Upper lobe of left lung (tissue), 6 donors: ENCODE results near the gene MACROD2. TPM values are rescaled to one million over a fixed set of nuclear protein-coding genes. Genes with fewer than 3 reads are reported as not detected.

Experiments
- ATAC-seq, 2 donors: fragments of 200-7000 bp; cut with Tn5 transposase; one replicate each; pipeline ENCODE4 v1.9.1; 2022; ENCODE audit warnings: mild to moderate bottlenecking in 2 of 2, moderate library complexity in 2 of 2; ENCODE audit not compliant: low FRiP score in 2 of 2
- DNase-seq, 2 donors: peaks; one replicate each; pipeline ENCODE4 v3.0.0-alpha.2; 2019 to 2020
- H3K27ac ChIP-seq, 4 donors: fragments of 200-600 bp; sonication (generic); one replicate each; pipeline ENCODE4 v1.5.1; 2016 to 2019
- H3K27me3 ChIP-seq, 4 donors: fragments of 200-600 bp; sonication (generic); one replicate each; pipeline ENCODE4 v1.5.1; 2017 to 2019
- H3K36me3 ChIP-seq, 4 donors: fragments of 200-600 bp; sonication (generic); one replicate each; pipeline ENCODE4 v1.5.1; 2016 to 2019
- H3K4me1 ChIP-seq, 4 donors: fragments of 200-600 bp; sonication (generic); one replicate each; pipeline ENCODE4 v1.5.1; 2018 to 2019
- H3K4me3 ChIP-seq, 4 donors: fragments of 200-600 bp; sonication (generic); one replicate each; pipeline ENCODE4 v1.5.1; 2017 to 2019; ENCODE audit warnings: mild to moderate bottlenecking in 2 of 4, moderate library complexity in 1 of 4
- H3K9me3 ChIP-seq, 4 donors: fragments of 200-600 bp; sonication (generic); one replicate each; pipeline ENCODE4 v1.5.1; 2018 to 2019
- CTCF ChIP-seq, 6 experiments: fragments of 450-650 bp in 4 of 6; fragments of 200-600 bp in 2 of 6; sonication (generic) in 2 of 6; IDR thresholded peaks; one replicate each; pipeline ENCODE4 v1.5.1; 2016 to 2019; ENCODE audit warnings: antibody characterized with exemption in 6 of 6
- EP300 ChIP-seq, 4 donors: sonication (generic); formaldehyde crosslinking; IDR thresholded peaks; one replicate each; pipeline ENCODE4 v1.5.1; 2017; ENCODE audit warnings: antibody characterized with exemption in 4 of 4, control low read depth in 2 of 4
- POLR2A ChIP-seq, 4 donors: fragments of 450-650 bp; IDR thresholded peaks; one replicate each; pipeline ENCODE4 v1.5.1; 2016 to 2017; ENCODE audit warnings: antibody characterized with exemption in 4 of 4, mild to moderate bottlenecking in 2 of 4
- POLR2AphosphoS5 ChIP-seq, 2 donors: sonication (generic); formaldehyde crosslinking; IDR thresholded peaks; one replicate each; pipeline ENCODE4 v1.5.1; 2017; ENCODE audit warnings: antibody characterized with exemption in 2 of 2
- WGBS, 2 donors: methylation state at CpG; one replicate each; pipeline ENCODE4 v1.1.5; 2017 to 2018; 5-methylcytosine and 5-hydroxymethylcytosine counted together
- total RNA-seq, 6 donors: library from RNA; depleted of rRNA in 4 of 6; stranded (reverse); fragments of >200 nt in 4 of 6; gene quantifications; one replicate each; pipeline versions ENCODE4 v1.1.0 to v1.2.1, GENCODE V29; 2016 to 2021
- donor health status: DM: no; HTN: no; CAD: no; lungs with moderate emphysema.
- donor health status: DM: no; HTN: yes; CAD: no; lungs with severe emphysema.

MACROD2 gene
- total RNA-seq, 6 donors from 2014 or later: 20.7 to 84.3 (median 36.3) TPM

- 13 to 19% methylated on average over 1 of the region's 1 CpG for WGBS, 2 donors
- Histone ChIP-seq H3K36me3 (no peaks in the 10 kb centered on the region), H3K4me1 (no peaks in the 10 kb centered on the region), H3K27me3 (no peaks in the 10 kb centered on the region), H3K4me3 (no peak overlapping the region), H3K27ac (no peak overlapping the region), H3K9me3 (peaks cover 0 to 12% (median 4%) of the 10 kb centered on the region in 4 donors)
- DNase-seq (no peak), ATAC-seq (no peak)
- no peak for TF ChIP-seq CTCF (IDR thresholded peaks at IDR 0.05)
Observed at GRCh38 chr20:14384416-14385175, 389.3 kb downstream of the MACROD2 start.

DNA sequence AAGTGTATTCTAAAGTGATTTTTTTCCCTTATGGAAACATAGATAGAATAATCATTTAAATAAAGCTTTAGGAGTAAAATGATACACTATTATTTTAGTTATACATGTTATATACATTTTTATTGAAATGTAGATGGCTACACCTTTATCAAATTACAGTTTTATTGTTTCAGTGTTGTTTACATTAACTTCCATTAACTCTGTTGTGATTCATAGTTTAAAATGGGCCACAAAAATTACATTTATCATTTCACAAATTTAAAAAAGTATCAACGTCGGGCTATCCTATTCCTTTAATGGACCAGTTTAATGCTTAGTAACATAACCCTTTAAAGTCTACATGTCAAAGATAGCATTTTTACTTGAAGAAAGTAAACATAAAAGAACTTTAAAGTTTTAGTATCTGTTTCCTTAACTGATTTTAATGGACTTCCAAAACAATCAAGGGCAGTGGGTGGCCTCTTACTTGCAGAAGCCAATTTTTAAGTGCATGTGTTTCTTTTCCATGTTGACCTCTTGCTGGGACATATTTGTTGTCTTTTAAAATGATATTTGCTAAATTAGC, 389.9 kb downstream of the MACROD2 start:
- Histone ChIP-seq H3K4me1 (no peaks in the 10 kb centered on the region), H3K27me3 (no peaks in the 10 kb centered on the region), H3K9me3 (peaks cover 0 to 12% (median 4%) of the 10 kb centered on the region in 4 donors), H3K27ac (no peak overlapping the region), H3K4me3 (no peak overlapping the region), H3K36me3 (no peaks in the 10 kb centered on the region)
- 58 to 67% methylated on average over 2 of the region's 2 CpGs for WGBS, 2 donors
- DNase-seq: no peak
- no peak for ATAC-seq
- TF ChIP-seq POLR2A (IDR thresholded peaks at IDR 0.05): no peak
- TF ChIP-seq EP300 (IDR thresholded peaks at IDR 0.05): no peak
- TF ChIP-seq CTCF (IDR thresholded peaks at IDR 0.05): no peak
- no peak for TF ChIP-seq POLR2AphosphoS5 (IDR thresholded peaks at IDR 0.05)

- Histone ChIP-seq H3K4me3 (no peak overlapping the region), H3K27me3 (no peaks in the 10 kb centered on the region), H3K36me3 (no peaks in the 10 kb centered on the region), H3K4me1 (no peaks in the 10 kb centered on the region), H3K27ac (no peak overlapping the region), H3K9me3 (peaks cover 0 to 12% (median 4%) of the 10 kb centered on the region in 4 donors)
- ATAC-seq (no peak), DNase-seq (no peak)
- WGBS, 2 donors: 87 to 93% methylated on average over 4 of the region's 4 CpGs
- TF ChIP-seq POLR2A (IDR thresholded peaks at IDR 0.05): no peak
- no peak for TF ChIP-seq CTCF (IDR thresholded peaks at IDR 0.05)
- TF ChIP-seq POLR2AphosphoS5 (IDR thresholded peaks at IDR 0.05): no peak
- no peak for TF ChIP-seq EP300 (IDR thresholded peaks at IDR 0.05)
Observed at GRCh38 chr20:14386726-14387125, 391.4 kb downstream of the MACROD2 start.

- Histone ChIP-seq H3K4me3 (no peak overlapping the region), H3K36me3 (no peaks in the 10 kb centered on the region), H3K9me3 (no peaks in the 10 kb centered on the region), H3K27me3 (no peaks in the 10 kb centered on the region), H3K4me1 (peaks cover 0 to 10% (median 6%) of the 10 kb centered on the region in 4 donors), H3K27ac (no peak overlapping the region)
- DNase-seq: no peak
- TF ChIP-seq EP300 (IDR thresholded peaks at IDR 0.05) (no peak), CTCF (IDR thresholded peaks at IDR 0.05) (no peak), POLR2A (IDR thresholded peaks at IDR 0.05) (no peak), POLR2AphosphoS5 (IDR thresholded peaks at IDR 0.05) (no peak)
- no peak for ATAC-seq
Observed at GRCh38 chr20:14401479-14402138, 406.3 kb downstream of the MACROD2 start.
